Activated T-helper 9 cell treated with anti-CD3 and anti-CD28 coated beads, Interleukin-2, amount 50 U/mL, for 16 hours (primary cell): Measurements from ENCODE around the gene SMAD3.

Experiments
- DNase-seq: peaks from one replicate; pipeline ENCODE4 v3.0.0-alpha.2; 2020; ENCODE audit warnings: low read depth

The SMAD3 gene

DNA sequence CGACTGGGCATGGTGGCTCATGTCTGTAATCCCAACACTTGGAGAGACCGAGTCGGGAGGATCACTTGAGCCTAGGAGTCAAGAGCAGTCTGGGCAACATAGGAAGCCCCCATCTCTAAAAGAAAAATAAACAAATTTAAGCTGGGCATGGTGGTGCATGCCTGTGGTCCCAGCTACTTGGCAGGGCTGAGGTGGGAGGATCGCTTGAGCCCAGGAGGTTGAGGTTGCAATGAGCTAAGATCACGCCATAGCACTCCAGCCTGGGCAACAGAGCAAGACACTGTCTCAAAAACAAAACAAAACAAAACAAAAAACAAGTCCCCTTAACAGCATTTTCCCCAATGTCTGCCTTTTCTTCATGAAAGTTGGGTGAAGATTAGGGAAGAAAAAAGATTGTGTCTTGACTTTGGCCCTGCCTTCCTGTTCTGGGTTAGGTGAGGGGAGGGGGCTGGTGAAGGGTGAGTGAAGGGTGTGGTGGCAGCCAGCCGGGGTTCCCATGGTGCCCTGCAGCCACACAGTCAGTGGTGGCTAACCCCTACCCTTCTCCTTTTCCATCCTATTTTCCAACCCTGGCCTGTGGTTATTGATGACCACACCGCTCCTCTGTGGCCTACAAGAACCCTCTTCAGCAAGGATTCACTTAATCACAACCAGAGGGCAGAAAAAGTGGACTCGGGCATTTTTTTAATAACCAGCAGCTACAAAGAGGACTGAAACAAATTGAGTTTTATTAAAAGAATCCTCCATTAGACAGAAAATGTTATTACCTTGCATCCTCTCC is 28.4 kb upstream of the SMAD3 start:
- DNase-seq = no peak

GRCh38 chr15:67037694-67038093 is 27.7 kb upstream of the SMAD3 start:
- no peak for DNase-seq

DNA sequence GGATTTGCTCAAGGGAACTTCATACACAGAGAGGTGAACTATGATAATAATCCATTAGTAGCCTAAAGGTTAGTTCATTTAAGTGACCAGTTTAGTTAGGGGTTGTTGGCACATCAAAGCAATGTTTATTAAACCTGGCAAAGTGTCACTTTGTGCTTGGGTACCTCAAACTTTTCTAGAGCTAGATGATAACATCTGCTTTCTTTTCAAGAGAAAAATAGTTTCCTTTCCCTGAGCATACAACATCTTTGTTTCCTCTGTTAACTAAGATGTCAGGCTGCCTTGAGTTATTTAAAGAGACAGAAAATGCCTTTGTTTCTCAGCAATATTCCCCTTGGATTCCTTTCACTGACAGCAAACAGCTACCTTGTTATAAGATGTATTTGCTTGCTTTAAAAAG is 26.7 kb upstream of the SMAD3 start:
- no peak for DNase-seq

DNA sequence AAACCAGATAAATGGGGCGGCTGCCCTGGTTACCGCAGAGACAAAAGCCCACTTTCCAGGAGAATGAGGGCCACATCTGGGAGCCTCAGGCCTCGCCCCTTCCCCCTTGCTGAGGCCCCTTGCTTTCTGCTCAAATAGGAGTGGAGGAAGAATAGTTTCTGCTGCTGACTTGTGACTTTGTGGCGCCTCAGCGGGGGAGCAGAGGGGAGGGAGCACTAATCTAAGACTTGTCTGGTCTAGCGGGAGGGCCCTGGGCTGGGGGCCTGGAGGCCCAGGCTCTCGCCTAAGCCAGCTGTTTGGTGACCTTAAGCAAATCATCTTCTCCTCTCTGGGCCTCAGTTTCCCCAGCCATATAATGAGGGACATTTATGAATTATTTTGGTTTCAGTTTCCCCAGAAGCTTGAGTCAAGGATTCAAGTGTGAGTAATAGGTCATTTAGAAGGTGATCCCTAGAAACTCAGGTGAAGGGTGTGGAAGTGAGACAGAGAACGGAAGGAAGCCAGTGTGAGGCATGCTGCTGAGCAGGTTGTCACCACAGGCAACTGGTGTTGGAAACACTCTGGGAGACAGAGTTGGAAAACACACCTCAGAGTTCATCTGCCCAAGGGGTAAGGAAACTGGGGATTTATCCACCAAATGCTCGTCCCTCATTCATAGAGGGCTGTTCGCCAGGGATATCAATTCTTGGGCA is 25.9 kb upstream of the SMAD3 start:
- DNase-seq = no peak

GRCh38 chr15:67040277-67040676 is 25.1 kb upstream of the SMAD3 start:
- DNase-seq = no peak

DNA sequence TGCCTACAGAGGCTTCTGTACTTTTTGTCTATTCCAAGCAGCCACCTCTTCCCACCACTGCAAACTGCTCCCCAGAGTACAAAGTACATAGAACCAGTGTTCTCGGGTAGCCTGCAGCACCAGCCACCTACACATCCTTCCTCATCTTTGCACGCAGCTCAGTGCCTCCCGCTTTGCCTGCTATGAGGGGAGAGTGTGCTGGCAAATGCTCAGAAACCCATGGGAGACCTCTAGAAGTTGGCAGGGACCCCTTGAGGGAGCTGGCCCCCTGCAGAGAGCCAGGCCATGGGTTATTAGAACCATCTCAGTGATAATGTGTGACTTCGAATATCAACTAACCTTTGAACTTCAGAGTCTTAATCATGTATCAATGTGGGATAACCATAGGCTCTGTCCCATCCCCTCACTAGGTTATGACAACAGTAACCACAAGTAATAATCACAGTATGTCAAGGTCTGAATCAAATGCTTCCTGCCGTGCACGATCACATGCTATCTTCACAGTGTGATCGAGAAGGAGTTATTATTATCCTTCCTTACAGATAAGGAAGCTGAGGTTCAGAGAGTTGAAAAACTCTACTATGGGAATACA is 22.8 kb upstream of the SMAD3 start:
- no peak for DNase-seq

DNA sequence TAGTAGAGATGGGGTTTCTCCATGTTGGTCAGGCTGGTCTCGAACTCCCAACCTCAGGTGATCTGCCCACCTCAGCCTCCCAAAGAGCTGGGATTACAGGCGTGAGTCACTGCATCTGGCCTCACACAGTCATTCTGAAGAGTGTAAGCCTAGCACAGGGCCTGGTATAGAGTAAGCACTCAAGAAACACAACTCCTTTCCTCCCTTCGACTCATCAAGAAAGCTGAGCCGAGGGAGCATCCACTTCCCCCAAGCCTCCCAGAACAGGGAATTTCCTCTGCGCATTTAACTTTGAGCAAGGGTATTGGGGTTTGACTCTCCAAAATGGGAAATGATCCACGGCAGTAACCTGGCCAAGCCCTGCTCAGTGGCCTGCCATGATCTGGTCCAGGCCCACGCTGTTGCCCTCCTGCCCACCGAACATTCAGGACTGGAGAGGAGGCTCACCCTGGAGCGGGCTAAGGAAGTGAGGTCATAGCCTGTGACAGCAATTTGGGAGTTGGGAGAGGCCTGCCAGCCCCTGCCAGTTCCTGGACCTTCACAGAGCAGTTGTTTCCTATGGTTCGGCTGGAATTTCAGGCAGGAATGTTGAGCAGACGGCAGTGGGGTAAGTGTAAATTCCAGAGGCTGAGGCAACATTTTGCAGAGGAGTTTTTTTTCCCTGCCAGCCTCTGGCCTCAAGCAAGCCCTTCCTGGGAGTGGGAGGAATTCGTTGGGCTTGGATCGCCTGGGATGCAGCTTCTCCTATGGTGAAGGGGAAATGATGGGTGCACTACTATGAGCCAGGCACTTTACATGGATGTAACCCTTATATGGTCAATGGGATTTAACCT is 21.2 kb upstream of the SMAD3 start:
- DNase-seq = no peak

- DNase-seq = no peak
These were observed 18.2 kb upstream of the SMAD3 start for GRCh38 chr15:67047149-67047661.

DNA sequence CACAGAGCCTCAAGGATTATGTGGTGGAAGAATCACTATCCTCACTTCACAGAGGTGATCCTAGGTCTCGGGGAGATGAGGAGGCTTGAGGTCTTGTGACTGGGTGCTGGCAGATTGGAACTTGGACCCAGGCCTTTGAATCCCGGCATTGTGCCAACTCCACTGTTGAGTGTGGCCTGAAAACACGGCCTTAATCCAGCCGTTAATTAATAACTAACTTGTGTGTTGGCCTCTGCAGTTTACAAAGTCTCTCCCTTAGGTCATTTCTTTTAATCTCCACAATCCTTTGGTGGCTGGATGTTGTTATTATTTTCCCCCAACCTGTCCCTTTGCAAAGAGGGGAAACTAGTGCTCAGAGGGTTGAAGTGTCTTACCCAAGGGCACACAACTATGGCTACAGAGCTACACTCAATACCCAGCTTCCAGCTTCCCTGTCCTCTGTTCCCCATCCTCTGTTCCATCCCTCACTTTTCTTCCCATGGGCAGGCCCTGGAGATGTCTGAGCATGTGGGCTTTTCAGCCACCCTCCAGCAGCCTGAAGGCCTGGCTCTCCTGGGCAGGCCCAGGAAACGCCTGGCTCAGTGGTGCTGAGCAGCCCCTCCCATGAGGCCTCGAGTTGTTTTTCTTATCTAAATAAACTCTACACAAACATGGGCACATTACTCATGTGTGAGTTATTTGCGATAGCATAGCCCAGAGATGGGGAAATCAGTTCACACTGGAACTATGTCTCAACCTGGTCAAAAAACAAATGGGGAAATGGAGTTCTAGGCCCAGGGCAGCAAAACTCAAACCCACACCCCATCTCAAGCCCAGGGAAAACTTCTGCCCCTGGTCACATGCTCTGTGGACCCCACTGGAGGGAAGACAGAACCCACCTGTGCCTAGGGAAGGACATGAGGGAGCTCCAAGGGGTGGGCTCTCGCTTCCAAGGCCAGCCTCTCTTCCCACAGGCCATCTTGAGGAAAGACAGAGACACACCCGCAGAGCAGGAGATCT is 16.8 kb upstream of the SMAD3 start:
- DNase-seq = no peak

- no peak for DNase-seq
These were observed 15.9 kb upstream of the SMAD3 start for GRCh38 chr15:67049351-67050044.

GRCh38 chr15:67050062-67050461 is 15.3 kb upstream of the SMAD3 start:
- DNase-seq = no peak

DNA sequence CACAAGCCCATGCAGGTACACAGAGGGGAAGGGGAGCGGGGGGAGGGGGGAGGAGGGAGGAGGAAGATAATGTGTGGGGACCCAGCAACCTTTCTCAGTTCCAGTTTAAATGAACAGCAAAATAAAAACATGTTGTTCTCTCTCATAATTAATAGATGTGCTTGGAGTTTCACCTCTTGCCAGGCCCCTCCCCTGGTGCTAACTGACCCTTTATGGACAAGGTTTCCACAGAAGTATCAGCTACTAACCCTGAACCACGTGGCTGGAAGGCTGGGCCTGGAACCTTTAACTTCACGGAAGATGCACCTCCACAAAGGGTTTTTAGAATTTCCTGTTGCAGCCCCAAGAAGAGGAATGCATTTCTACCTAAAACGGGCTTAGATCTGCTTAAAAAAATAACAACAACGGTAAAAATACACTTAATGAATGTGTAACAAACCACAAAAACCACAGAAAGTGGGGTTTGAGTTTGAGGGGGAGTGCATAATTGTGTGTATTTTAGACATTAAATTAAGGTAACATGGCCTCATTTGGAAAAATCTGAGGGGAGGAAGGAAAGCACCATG is 14.8 kb upstream of the SMAD3 start:
- no peak for DNase-seq

GRCh38 chr15:67051088-67052045 is 14.0 kb upstream of the SMAD3 start:
- DNase-seq = no peak

GRCh38 chr15:67054676-67055075 is 10.7 kb upstream of the SMAD3 start:
- no peak for DNase-seq

DNA sequence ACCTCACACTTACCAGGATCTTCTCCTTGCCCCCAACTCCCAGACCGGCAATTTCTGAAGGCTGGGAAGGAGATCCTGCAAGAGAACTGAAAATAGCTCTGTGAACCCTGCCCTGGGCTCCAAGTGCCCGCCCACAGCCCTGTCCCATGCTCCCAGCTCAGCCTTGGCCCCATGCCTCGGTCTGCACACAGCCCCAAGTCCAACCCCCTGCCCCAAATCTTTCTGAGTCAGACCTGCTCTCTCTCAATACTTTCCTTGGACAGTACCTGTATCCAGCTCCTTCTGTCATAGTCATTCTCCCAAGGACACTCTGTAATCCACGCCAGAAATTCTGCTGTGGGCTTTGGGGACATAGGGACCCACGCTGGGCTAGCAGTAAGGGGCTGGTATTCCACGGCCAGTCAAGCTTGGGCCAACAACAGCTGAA is 6.3 kb upstream of the SMAD3 start:
- no peak for DNase-seq

DNA sequence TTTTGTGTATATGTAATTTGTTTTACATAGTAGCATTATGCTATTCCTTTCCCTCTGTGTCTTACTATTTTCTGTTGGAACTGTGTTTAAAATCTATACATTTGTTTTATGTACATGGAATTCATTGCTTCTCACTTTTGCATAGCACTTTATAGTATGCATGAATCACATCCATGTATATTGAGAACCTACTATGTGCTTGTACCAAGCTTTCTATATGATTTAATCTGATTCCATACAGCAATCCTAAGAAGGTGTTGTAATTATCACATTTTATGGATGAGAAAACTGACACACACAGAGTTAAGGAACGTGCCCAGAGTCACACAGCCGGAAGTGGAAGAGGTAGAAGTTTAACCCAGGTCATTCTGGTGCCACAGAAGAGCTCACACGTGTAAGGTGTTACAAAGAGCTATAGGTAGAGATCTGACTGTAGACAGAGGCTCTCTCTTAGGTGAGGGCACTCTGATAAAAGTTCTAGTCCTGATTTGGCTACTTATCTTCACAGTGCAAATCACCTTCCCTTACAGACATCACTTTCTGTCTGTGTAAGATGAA is 3.5 kb upstream of the SMAD3 start:
- no peak for DNase-seq

DNA sequence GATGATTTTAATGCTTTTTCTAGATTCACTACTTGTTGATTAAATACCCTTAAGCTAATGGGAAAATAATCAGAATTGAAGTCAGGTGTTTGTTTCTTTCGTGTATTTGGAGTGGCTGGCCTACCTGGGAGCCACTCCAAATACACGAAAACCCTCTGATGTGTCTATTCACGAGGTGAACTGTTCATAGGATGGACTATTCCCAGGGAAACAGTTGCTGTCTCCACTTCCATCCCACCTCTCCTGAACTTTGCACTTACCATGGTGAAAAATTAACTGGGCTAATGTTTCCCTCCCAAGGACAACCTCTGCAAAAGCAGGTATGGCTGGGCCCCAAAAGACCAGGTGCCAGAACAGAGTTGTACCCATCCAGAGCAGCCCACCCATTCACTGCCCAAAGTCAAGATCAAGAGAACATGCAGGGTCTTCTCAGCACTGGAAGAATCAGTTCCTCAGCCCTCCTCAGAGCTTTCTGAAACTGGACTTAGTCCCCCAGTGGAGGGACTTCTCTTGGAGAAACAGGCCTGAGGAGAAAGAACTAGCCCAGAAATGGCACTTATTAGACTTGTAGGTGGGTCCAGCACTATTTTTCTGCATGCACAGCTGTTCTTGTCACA is 2.9 kb upstream of the SMAD3 start:
- DNase-seq = no peak
